Body of pancreas (tissue), 4 donors: ENCODE measurements around the gene DYRK1B.

Experiments used
- CTCF ChIP-seq, 7 experiments: fragments of 450-650 bp in 4 of 7; fragments of 200-600 bp in 3 of 7; sonication (generic) in 3 of 7; IDR thresholded peaks; one replicate each; pipeline ENCODE4 v1.5.1; 2016 to 2019; ENCODE audit warnings: antibody characterized with exemption in 7 of 7
- POLR2A ChIP-seq, 3 donors: fragments of 450-650 bp; IDR thresholded peaks; one replicate each; pipeline ENCODE4 v1.6.1; 2016; ENCODE audit warnings: antibody characterized with exemption in 3 of 3, mild to moderate bottlenecking in 2 of 3

- TF ChIP-seq POLR2A (IDR thresholded peaks at IDR 0.05) (no peak), CTCF (IDR thresholded peaks at IDR 0.05) (no peak)
These were observed 14.4 kb upstream of the DYRK1B start for GRCh38 chr19:39848392-39848791.
